ENCODE data around the gene EFNB3.

The EFNB3 gene

GRCh38 chr17:7702776-7703175 is 2.2 kb upstream of the EFNB3 start:
- H3K36me3 ChIP-seq (ENCODE audit: insufficient read depth, low read length), result no peaks in the 10 kb centered on the region
- peaks cover 32% of the 10 kb centered on the region for H3K27me3 ChIP-seq (ENCODE audit: insufficient read depth, low read length)
- H3K4me3 ChIP-seq (ENCODE audit: low read depth, low read length), result no peak overlapping the region
- no peak overlapping the region for H2AFZ ChIP-seq (ENCODE audit: low read length, unreplicated experiment)
- no peaks in the 10 kb centered on the region for H3K4me1 ChIP-seq (ENCODE audit: control insufficient read depth, insufficient read depth, low read length, unreplicated experiment)
- no peaks in the 10 kb centered on the region for H3K79me2 ChIP-seq (ENCODE audit: control insufficient read depth, insufficient read depth, low read length, unreplicated experiment)
- H3K27ac ChIP-seq (ENCODE audit: low read depth, low read length), result no peak overlapping the region

DNA sequence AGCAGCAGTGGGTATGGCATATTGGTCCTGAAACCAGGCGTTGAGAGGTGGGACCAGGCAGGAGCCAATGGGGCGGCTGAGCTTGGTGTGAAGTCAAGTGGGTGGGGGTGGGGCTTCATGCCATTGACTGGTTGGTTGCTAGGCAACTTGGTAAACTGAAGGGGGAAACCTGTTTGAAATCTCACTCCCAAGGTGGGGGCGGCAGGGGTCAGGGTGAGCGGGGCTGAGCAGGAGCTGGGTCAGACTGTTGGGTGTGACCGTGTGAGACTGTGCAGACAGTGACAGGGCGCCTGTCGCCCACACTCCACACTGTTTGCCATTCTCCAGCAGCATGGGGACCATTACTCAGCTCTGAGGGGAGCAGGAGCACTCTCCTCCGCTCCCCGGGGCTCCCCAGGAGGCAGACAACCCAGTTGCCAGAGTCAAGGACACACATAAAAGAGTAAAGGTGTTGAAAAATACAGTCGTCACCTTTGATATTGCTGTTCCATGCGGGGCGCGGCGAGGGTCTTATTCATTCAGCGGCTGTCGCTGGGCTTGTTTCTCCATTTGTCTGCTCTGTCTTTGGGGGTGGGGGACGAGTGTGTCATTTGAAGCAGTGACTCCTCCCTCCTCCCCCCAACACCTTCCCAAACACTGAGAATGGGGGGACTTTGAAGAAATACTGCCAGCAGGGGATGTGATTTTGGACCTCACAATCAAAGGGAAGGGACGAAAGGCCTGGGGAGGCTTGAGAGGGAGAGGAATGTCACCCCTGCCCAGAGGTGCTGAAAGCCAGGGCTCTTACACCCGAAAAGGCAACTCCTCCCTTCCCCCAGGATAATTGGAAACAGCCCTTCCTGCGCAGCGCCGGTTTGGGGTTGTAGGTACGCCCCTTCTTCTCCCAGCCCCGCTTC is 1.2 kb upstream of the EFNB3 start:
- Histone ChIP-seq H2AFZ (ENCODE audit: low read length, unreplicated experiment) (no peak overlapping the region), H3K4me3 (ENCODE audit: low read depth, low read length) (no peak overlapping the region), H3K27ac (ENCODE audit: low read depth, low read length) (no peak overlapping the region), H3K4me1 (ENCODE audit: control insufficient read depth, insufficient read depth, low read length, unreplicated experiment) (no peaks in the 10 kb centered on the region), H3K27me3 (ENCODE audit: insufficient read depth, low read length) (peaks cover 32% of the 10 kb centered on the region), H3K79me2 (ENCODE audit: control insufficient read depth, insufficient read depth, low read length, unreplicated experiment) (no peaks in the 10 kb centered on the region), H3K36me3 (ENCODE audit: insufficient read depth, low read length) (no peaks in the 10 kb centered on the region)

DNA sequence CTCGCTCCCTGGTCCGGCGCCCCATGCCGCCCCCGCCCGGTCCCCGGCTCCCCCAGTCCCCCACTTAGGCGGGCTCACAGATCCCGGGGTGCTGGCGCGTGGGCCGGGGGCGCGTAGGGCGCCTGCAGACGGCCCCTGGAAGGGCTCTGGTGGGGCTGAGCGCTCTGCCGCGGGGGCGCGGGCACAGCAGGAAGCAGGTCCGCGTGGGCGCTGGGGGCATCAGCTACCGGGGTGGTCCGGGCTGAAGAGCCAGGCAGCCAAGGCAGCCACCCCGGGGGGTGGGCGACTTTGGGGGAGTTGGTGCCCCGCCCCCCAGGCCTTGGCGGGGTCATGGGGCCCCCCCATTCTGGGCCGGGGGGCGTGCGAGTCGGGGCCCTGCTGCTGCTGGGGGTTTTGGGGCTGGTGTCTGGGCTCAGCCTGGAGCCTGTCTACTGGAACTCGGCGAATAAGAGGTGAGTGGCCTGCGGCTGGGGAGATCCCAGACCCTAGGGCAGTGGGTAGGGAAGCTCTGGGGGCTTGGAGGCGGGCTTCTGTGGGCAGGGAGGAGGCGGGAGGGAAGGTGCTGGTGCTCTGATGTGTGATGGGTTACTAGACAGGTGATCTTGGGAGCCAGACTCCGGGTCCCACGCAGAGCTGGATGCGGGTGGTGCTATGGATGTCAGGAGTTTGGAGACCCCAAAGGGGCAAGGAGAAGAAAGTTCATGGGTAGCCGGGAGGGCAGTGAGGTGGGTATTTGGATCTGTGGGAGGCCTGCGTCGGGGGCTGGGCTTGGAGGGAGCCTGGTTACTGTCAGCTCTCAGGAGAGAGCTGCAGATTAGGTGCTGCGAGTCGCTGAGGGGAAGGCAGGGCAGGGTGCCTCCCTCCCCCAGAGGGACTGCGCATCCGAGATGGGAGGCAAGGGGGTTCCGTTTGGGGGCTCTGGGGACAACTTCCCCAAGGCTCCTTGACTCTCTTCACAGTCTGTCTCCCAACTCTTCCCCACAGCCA is 560 bp downstream of the EFNB3 start:
- H3K4me3 ChIP-seq (ENCODE audit: low read depth, low read length), result peak overlapping the region; percentile 44
- no peak overlapping the region for H3K27ac ChIP-seq (ENCODE audit: low read depth, low read length)
- peaks cover 32% of the 10 kb centered on the region for H3K27me3 ChIP-seq (ENCODE audit: insufficient read depth, low read length)
- H2AFZ ChIP-seq (ENCODE audit: low read length, unreplicated experiment), result no peak overlapping the region
- H3K36me3 ChIP-seq (ENCODE audit: insufficient read depth, low read length), result no peaks in the 10 kb centered on the region
- no peaks in the 10 kb centered on the region for H3K79me2 ChIP-seq (ENCODE audit: control insufficient read depth, insufficient read depth, low read length, unreplicated experiment)
- no peaks in the 10 kb centered on the region for H3K4me1 ChIP-seq (ENCODE audit: control insufficient read depth, insufficient read depth, low read length, unreplicated experiment)

- Histone ChIP-seq H3K27ac (ENCODE audit: low read depth, low read length) (no peak overlapping the region), H3K4me1 (ENCODE audit: control insufficient read depth, insufficient read depth, low read length, unreplicated experiment) (no peaks in the 10 kb centered on the region), H3K36me3 (ENCODE audit: insufficient read depth, low read length) (no peaks in the 10 kb centered on the region), H3K27me3 (ENCODE audit: insufficient read depth, low read length) (peaks cover 40% of the 10 kb centered on the region), H3K4me3 (ENCODE audit: low read depth, low read length) (no peak overlapping the region), H2AFZ (ENCODE audit: low read length, unreplicated experiment) (no peak overlapping the region), H3K79me2 (ENCODE audit: control insufficient read depth, insufficient read depth, low read length, unreplicated experiment) (no peaks in the 10 kb centered on the region)
Measured at GRCh38 chr17:7706631-7707354, 1.8 kb downstream of the EFNB3 start.

DNA sequence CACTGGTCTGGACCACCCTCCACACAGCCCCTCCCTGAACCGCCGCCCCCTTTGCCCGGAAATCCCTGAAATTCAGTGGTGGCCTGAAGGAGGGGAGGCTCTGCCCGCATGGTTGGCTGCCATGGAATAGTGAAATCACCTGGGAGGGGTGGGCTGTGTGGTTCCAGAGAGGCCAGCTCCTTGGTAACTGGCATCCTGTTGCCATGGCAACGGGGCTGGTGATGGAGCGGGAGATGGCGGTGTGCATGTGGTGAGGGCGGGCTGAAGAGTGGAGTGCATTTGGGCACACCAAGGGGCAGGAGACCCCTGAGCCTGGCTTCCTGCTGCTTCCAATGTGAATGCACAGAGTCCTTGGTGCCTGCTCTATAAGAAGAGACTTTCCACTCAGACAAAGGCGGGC is 2.4 kb downstream of the EFNB3 start:
- Histone ChIP-seq H2AFZ (ENCODE audit: low read length, unreplicated experiment) (no peak overlapping the region), H3K79me2 (ENCODE audit: control insufficient read depth, insufficient read depth, low read length, unreplicated experiment) (no peaks in the 10 kb centered on the region), H3K27ac (ENCODE audit: low read depth, low read length) (no peak overlapping the region), H3K4me3 (ENCODE audit: low read depth, low read length) (no peak overlapping the region), H3K4me1 (ENCODE audit: control insufficient read depth, insufficient read depth, low read length, unreplicated experiment) (no peaks in the 10 kb centered on the region), H3K27me3 (ENCODE audit: insufficient read depth, low read length) (peaks cover 47% of the 10 kb centered on the region), H3K36me3 (ENCODE audit: insufficient read depth, low read length) (no peaks in the 10 kb centered on the region)

DNA sequence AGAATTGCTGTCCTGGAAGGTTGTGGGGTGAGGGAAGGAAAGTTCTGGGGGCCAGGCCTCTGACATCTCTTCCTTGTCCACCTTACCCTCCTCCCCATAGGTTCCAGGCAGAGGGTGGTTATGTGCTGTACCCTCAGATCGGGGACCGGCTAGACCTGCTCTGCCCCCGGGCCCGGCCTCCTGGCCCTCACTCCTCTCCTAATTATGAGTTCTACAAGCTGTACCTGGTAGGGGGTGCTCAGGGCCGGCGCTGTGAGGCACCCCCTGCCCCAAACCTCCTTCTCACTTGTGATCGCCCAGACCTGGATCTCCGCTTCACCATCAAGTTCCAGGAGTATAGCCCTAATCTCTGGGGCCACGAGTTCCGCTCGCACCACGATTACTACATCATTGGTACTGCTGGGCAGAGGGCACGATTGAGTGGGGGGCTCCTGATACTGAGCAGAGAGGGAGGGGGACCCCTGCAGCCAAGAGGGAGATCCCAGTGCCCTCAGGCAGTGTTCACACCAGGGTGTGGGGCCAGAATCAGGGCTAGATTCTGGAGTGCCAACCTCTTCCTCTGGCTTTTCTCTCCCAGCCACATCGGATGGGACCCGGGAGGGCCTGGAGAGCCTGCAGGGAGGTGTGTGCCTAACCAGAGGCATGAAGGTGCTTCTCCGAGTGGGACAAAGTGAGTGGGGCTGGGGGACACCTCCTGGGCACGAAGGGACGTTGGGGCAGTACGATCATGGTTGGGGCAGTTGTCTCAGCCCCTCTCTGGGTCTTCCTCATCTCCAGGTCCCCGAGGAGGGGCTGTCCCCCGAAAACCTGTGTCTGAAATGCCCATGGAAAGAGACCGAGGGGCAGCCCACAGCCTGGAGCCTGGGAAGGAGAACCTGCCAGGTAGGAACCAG is 3.1 kb downstream of the EFNB3 start:
- Histone ChIP-seq H3K79me2 (ENCODE audit: control insufficient read depth, insufficient read depth, low read length, unreplicated experiment) (no peaks in the 10 kb centered on the region), H3K4me1 (ENCODE audit: control insufficient read depth, insufficient read depth, low read length, unreplicated experiment) (no peaks in the 10 kb centered on the region), H3K27ac (ENCODE audit: low read depth, low read length) (no peak overlapping the region), H3K36me3 (ENCODE audit: insufficient read depth, low read length) (no peaks in the 10 kb centered on the region), H2AFZ (ENCODE audit: low read length, unreplicated experiment) (no peak overlapping the region), H3K4me3 (ENCODE audit: low read depth, low read length) (no peak overlapping the region), H3K27me3 (ENCODE audit: insufficient read depth, low read length) (peaks cover 52% of the 10 kb centered on the region)

- H3K4me1 ChIP-seq (ENCODE audit: control insufficient read depth, insufficient read depth, low read length, unreplicated experiment), result no peaks in the 10 kb centered on the region
- H2AFZ ChIP-seq (ENCODE audit: low read length, unreplicated experiment), result no peak overlapping the region
- H3K27ac ChIP-seq (ENCODE audit: low read depth, low read length), result no peak overlapping the region
- H3K36me3 ChIP-seq (ENCODE audit: insufficient read depth, low read length), result no peaks in the 10 kb centered on the region
- H3K27me3 ChIP-seq (ENCODE audit: insufficient read depth, low read length), result peaks cover 51% of the 10 kb centered on the region
- H3K4me3 ChIP-seq (ENCODE audit: low read depth, low read length), result no peak overlapping the region
- no peaks in the 10 kb centered on the region for H3K79me2 ChIP-seq (ENCODE audit: control insufficient read depth, insufficient read depth, low read length, unreplicated experiment)
Measured at GRCh38 chr17:7709031-7709430, 4.0 kb downstream of the EFNB3 start.

- H3K79me2 ChIP-seq (ENCODE audit: control insufficient read depth, insufficient read depth, low read length, unreplicated experiment), result no peaks in the 10 kb centered on the region
- no peaks in the 10 kb centered on the region for H3K36me3 ChIP-seq (ENCODE audit: insufficient read depth, low read length)
- H2AFZ ChIP-seq (ENCODE audit: low read length, unreplicated experiment), result no peak overlapping the region
- no peak overlapping the region for H3K27ac ChIP-seq (ENCODE audit: low read depth, low read length)
- H3K27me3 ChIP-seq (ENCODE audit: insufficient read depth, low read length), result peaks cover 39% of the 10 kb centered on the region
- H3K4me1 ChIP-seq (ENCODE audit: control insufficient read depth, insufficient read depth, low read length, unreplicated experiment), result no peaks in the 10 kb centered on the region
- no peak overlapping the region for H3K4me3 ChIP-seq (ENCODE audit: low read depth, low read length)
Measured at GRCh38 chr17:7710301-7710700, 5.3 kb downstream of the EFNB3 start.

DNA sequence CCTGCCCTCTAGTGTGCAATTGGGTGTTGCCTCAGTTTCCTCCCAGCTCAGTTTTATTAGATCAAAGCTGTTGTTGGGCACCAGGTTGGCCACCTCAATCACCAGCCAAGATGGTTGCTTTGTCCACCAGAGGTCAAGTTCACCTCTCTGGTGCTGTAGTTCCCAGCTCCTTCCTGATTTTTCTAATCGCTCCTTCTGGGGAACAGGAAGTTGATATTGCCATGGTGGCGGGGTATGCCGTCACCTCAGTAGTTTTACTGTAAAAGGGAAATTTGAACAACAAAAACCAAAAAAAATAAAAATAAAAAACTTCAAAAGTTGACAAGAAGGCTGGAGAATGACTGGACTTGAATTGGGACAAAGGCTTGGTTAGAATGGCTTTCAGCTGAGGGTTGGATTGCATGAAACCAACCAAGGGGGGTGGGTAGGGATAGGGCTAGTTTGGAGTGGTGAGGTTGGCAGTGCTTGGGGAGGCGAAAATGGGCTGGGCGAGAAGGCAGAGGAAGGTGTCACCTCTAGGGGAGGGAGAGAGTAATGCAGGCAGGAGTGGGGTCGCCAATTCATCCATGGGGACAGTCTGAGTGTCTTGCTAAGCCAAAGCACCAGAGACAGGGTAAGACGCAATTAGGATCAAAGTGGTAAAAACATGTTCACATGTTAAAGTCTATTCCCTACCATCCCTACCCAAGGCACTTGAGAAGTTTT is 6.2 kb downstream of the EFNB3 start:
- Histone ChIP-seq H3K4me1 (ENCODE audit: control insufficient read depth, insufficient read depth, low read length, unreplicated experiment) (no peaks in the 10 kb centered on the region), H3K27me3 (ENCODE audit: insufficient read depth, low read length) (peaks cover 30% of the 10 kb centered on the region), H3K4me3 (ENCODE audit: low read depth, low read length) (no peak overlapping the region), H2AFZ (ENCODE audit: low read length, unreplicated experiment) (no peak overlapping the region), H3K27ac (ENCODE audit: low read depth, low read length) (no peak overlapping the region), H3K36me3 (ENCODE audit: insufficient read depth, low read length) (no peaks in the 10 kb centered on the region), H3K79me2 (ENCODE audit: control insufficient read depth, insufficient read depth, low read length, unreplicated experiment) (no peaks in the 10 kb centered on the region)
